GM12878 (cell line): Measurements from ENCODE around the gene POLE4. TPM values are rescaled to one million over a fixed set of nuclear protein-coding genes. Genes with fewer than 3 reads are reported as not detected.

ENCODE experiments used
- ATAC-seq: fragments of 200-7000 bp; cut with Tn5 transposase; 3 replicates; pipeline ENCODE4 v1.9.1; 2020; ENCODE audit warnings: mild to moderate bottlenecking, moderate library complexity
- BruUV-seq: library from RNA; stranded (reverse); fragments of 400-500 nt; replicated peaks from 2 replicates; lab custom pipeline; 2021; lab: Mats Ljungman, UMichigan
- CTCF ChIA-PET: fragments of 300-600 bp; sonication (Branson Sonifier 250); formaldehyde crosslinking; extraction: SDS; loops from one replicate; lab custom pipeline; 2021; ENCODE audit warnings: inconsistent platforms; lab: Yijun Ruan, JAX
- POLR2A ChIA-PET: fragments of 350-600 bp; formaldehyde crosslinking; extraction: SDS; loops from one replicate; lab custom pipeline; 2021; ENCODE audit warnings: inconsistent platforms; lab: Charles Lee
- RAD21 ChIA-PET: fragments of 300-600 bp; sonication (Branson Sonifier 250); formaldehyde crosslinking; loops from one replicate; lab custom pipeline; 2023; ENCODE audit warnings: antibody characterized with exemption; ENCODE audit not compliant: unreplicated experiment; lab: Charles Lee
- SMC1A ChIA-PET: fragments of 300-600 bp; sonication (Branson Sonifier 250); formaldehyde crosslinking; loops from one replicate; lab custom pipeline; 2023; ENCODE audit not compliant: unreplicated experiment, uncharacterized antibody; lab: Charles Lee
- DNase-seq: peaks from one replicate; pipeline ENCODE4 v3.0.0-alpha.2; 2011; ENCODE audit warnings: low read depth, low spot score
- FAIRE-seq: peaks from 3 replicates; lab custom pipeline; 2011; peaks lifted over from hg19 to GRCh38; lab: Jason Lieb, UNC
- H2AFZ ChIP-seq: 2 replicates; pipeline ENCODE4 v1.6.0; 2011; ENCODE audit warnings: low read depth, low read length, control low read depth; ENCODE audit not compliant: control insufficient read depth
- H3K27ac ChIP-seq: 2 replicates; pipeline ENCODE4 v1.5.1; 2011; ENCODE audit warnings: control low read depth; ENCODE audit not compliant: control insufficient read depth, insufficient read depth
- H3K27me3 ChIP-seq, 2 experiments: replicated peaks in 1 of 2; 2 replicates each; pipeline versions ENCODE4 v1.6.0 to v1.6.1; 2011; ENCODE audit warnings: low read length in 1 of 2; ENCODE audit not compliant: control insufficient read depth in 2 of 2, insufficient read depth in 2 of 2
- H3K36me3 ChIP-seq, 2 experiments: 2 replicates each; pipeline ENCODE4 v1.5.1; 2011; ENCODE audit warnings: low read length in 1 of 2; ENCODE audit not compliant: control insufficient read depth in 2 of 2, insufficient read depth in 2 of 2
- H3K4me1 ChIP-seq: 2 replicates; pipeline ENCODE4 v1.6.1; 2011; ENCODE audit warnings: mild to moderate bottlenecking, low read length, moderate library complexity, mixed read lengths; ENCODE audit not compliant: control insufficient read depth, insufficient read depth
- H3K4me2 ChIP-seq: 2 replicates; pipeline ENCODE4 v1.6.0; 2011; ENCODE audit warnings: control low read depth; ENCODE audit not compliant: control insufficient read depth, insufficient read depth
- H3K4me3 ChIP-seq: fragments of 200-600 bp; sonication (generic); 2 replicates; pipeline ENCODE4 v1.5.1; 2016
- H3K79me2 ChIP-seq: 2 replicates; pipeline ENCODE4 v1.6.0; 2011; ENCODE audit warnings: low read length; ENCODE audit not compliant: control insufficient read depth, insufficient read depth
- H3K9ac ChIP-seq: 2 replicates; pipeline ENCODE4 v1.8.0; 2011; ENCODE audit warnings: low read length, control low read depth, mixed read lengths; ENCODE audit not compliant: control insufficient read depth, insufficient read depth
- H3K9me3 ChIP-seq: replicated peaks from 3 replicates; pipeline ENCODE4 v1.5.1; 2011; ENCODE audit warnings: mild to moderate bottlenecking, low read length; ENCODE audit not compliant: control insufficient read depth, insufficient read depth
- H4K20me1 ChIP-seq: 2 replicates; pipeline ENCODE4 v1.6.0; 2011; ENCODE audit not compliant: control insufficient read depth, insufficient read depth
- CBFB ChIP-seq: IDR thresholded peaks from 2 replicates; pipeline ENCODE4 v1.6.1; 2016; ENCODE audit warnings: antibody characterized with exemption, low read depth
- E4F1 ChIP-seq: fragments of 450-650 bp; IDR thresholded peaks from 2 replicates; pipeline ENCODE4 v1.6.1; 2018; ENCODE audit warnings: borderline replicate concordance, mild to moderate bottlenecking; ENCODE audit not compliant: partially characterized antibody
- EP300 ChIP-seq, 2 experiments: fragments of 150-350 bp in 1 of 2; IDR thresholded peaks; 2 replicates each; pipeline ENCODE4 v1.6.1; 2011 to 2012; ENCODE audit warnings: low read depth in 2 of 2, low read length in 2 of 2, borderline replicate concordance in 1 of 2, improper control_type of control experiment in 1 of 2, inconsistent platforms in 1 of 2; ENCODE audit not compliant: control insufficient read depth in 1 of 2
- GABPA ChIP-seq: IDR thresholded peaks from 2 replicates; pipeline ENCODE4 v1.6.1; 2014; ENCODE audit warnings: antibody characterized with exemption, low read depth, mild to moderate bottlenecking, inconsistent platforms
- HDAC2 ChIP-seq: fragments of 200-600 bp; sonication (generic); IDR thresholded peaks from 2 replicates; pipeline ENCODE4 v1.6.1; 2017
- IRF3 ChIP-seq: fragments of 450-650 bp; IDR thresholded peaks from 2 replicates; pipeline ENCODE4 v1.6.1; 2014; ENCODE audit warnings: mild to moderate bottlenecking
- IRF4 ChIP-seq: IDR thresholded peaks from 2 replicates; pipeline ENCODE4 v1.6.1; 2011; ENCODE audit warnings: low read depth, low read length
- NFYB ChIP-seq: IDR thresholded peaks from 2 replicates; pipeline ENCODE4 v1.6.1; 2011; ENCODE audit warnings: low read depth, mild to moderate bottlenecking, low read length, improper control_type of control experiment, moderate library complexity; ENCODE audit not compliant: insufficient read depth
- POLR2AphosphoS5 ChIP-seq: IDR thresholded peaks from 2 replicates; pipeline ENCODE4 v1.6.1; 2011; ENCODE audit warnings: mild to moderate bottlenecking, low read length, inconsistent platforms
- SREBF2 ChIP-seq: IDR thresholded peaks from 2 replicates; pipeline ENCODE4 v1.6.1; 2012; ENCODE audit warnings: mild to moderate bottlenecking, low read length
- ZBTB40 ChIP-seq: fragments of 450-650 bp; IDR thresholded peaks from 2 replicates; pipeline ENCODE4 v1.6.1; 2016; ENCODE audit warnings: mild to moderate bottlenecking, moderate library complexity, borderline replicate concordance
- ZNF24 ChIP-seq: fragments of 450-650 bp; IDR thresholded peaks from 2 replicates; pipeline ENCODE4 v1.6.1; 2017; ENCODE audit warnings: antibody characterized with exemption, mild to moderate bottlenecking
- WGBS: methylation state at CpG from one replicate; pipeline ENCODE4 v1.1.6; 2016; ENCODE audit warnings: low lambda C conversion rate; ENCODE audit not compliant: insufficient replicate concordance, insufficient coverage; ENCODE audit errors: missing lambda C conversion rate; 5-methylcytosine and 5-hydroxymethylcytosine counted together
- in situ Hi-C: fragments of 300-500 bp; cut with MboI; formaldehyde crosslinking; loops from 9 replicates; pipeline ENCODE4 v1.14.3; 2018; ENCODE audit warnings: mixed read lengths
- intact Hi-C: fragments of 100-400 bp; cut with micrococcal nuclease; formaldehyde crosslinking; loops from one replicate; pipeline ENCODE4 v1.14.2; 2022; ENCODE audit not compliant: unreplicated experiment
- polyA plus RNA-seq, 11 experiments: library from polyadenylated mRNA; depleted of rRNA in 4 of 11; unstranded in 6 of 11; stranded (reverse) in 5 of 11; fragments of >200 nt; fragmentation: Nextera tagmentation in 4 of 11; fragmentation: Illumina TruSeq in 1 of 11; extraction: Ambion mirVana in 4 of 11; extraction: Trizol in 1 of 11; gene quantifications; 1 replicate in 1 of 11; 2 replicates in 10 of 11; pipeline versions ENCODE4 v1.2.1 to v1.2.3, GENCODE V29; 2011 to 2016; ENCODE audit warnings: inconsistent platforms in 2 of 11, missing spikeins in 2 of 11, low read depth in 1 of 11
- total RNA-seq, 4 experiments: library from RNA; depleted of rRNA in 3 of 4; stranded (reverse); fragments of >200 nt in 3 of 4; fragmentation: Illumina TruSeq in 1 of 4; extraction: Trizol in 1 of 4; gene quantifications; 2 replicates each; pipeline versions ENCODE4 v1.2.1 to v1.2.3, GENCODE V29; 2013 to 2021

Gene POLE4
- total and polyA plus RNA-seq, 10 of the 15 experiments (the other 5 are each of a cell fraction or from before 2014, with no cell fraction given), result 38.5 to 221 (median 66.8) TPM

- H3K4me1 ChIP-seq, result no peaks in the 10 kb centered on the region
- no peaks in the 10 kb centered on the region for H3K79me2 ChIP-seq
- no peaks in the 10 kb centered on the region for H3K27me3 ChIP-seq
- no peak overlapping the region for H2AFZ ChIP-seq
- no peaks in the 10 kb centered on the region for H3K36me3 ChIP-seq
- 76% methylated on average over 6 of the region's 6 CpGs for WGBS
- H3K9ac ChIP-seq, result no peak overlapping the region
- no TSS peak for BruUV-seq
- ChIA-PET POLR2A (no interaction called here), CTCF (no interaction called here), SMC1A (no interaction called here), RAD21 (no interaction called here)
- in situ Hi-C loops, result no loop called here
- ATAC-seq, result no peak
- no peak overlapping the region for H3K4me2 ChIP-seq
- H3K9me3 ChIP-seq, result no peaks in the 10 kb centered on the region
- no peaks in the 10 kb centered on the region for H4K20me1 ChIP-seq
- no peak for DNase-seq
- TF ChIP-seq EP300 (IDR thresholded peaks at IDR 0.05; ENCODE audit: borderline replicate concordance in 1 of 2, control insufficient read depth in 1 of 2, low read depth in 2 of 2, low read length in 2 of 2), result no peak
- no peak for TF ChIP-seq ZBTB40
- no peak for TF ChIP-seq ZNF24
- no peak for TF ChIP-seq E4F1
- no peak for TF ChIP-seq GABPA
- TF ChIP-seq HDAC2, result no peak
- no peak for TF ChIP-seq CBFB
- TF ChIP-seq NFYB, result no peak
- no peak for TF ChIP-seq SREBF2
- TF ChIP-seq IRF3, result no peak
- TF ChIP-seq POLR2AphosphoS5, result no peak
- no peak for TF ChIP-seq IRF4
- no peak for FAIRE-seq
- intact Hi-C loops, result no loop called here
- no peak overlapping the region for H3K4me3 ChIP-seq
- no peak overlapping the region for H3K27ac ChIP-seq
Observed at GRCh38 chr2:74937221-74937880, 21.1 kb upstream of the POLE4 start.
